ENCODE measurements around the gene PHACTR1. TPM values are rescaled to one million over a fixed set of nuclear protein-coding genes. Genes with fewer than 3 reads are reported as not detected.

Gene PHACTR1
- total RNA-seq, 1 experiment from 2014 or later: 0.05 TPM

GRCh38 chr6:13238017-13238416 is 521.5 kb downstream of the PHACTR1 start:
- Histone ChIP-seq H3K4me3 (ENCODE audit: low read depth in 2 of 2, low read length in 2 of 2) (no peak overlapping the region), H3K27ac (ENCODE audit: low read length) (no peak overlapping the region), H3K9me3 (ENCODE audit: control insufficient read depth, insufficient read depth, low read depth, low read length) (no peaks in the 10 kb centered on the region), H3K36me3 (ENCODE audit: control insufficient read depth, insufficient read depth, low read length) (no peaks in the 10 kb centered on the region), H3K4me1 (ENCODE audit: control insufficient read depth, insufficient read depth, low read length) (no peaks in the 10 kb centered on the region), H3K27me3 (ENCODE audit: control insufficient read depth, insufficient read depth, low read length) (0 out of 2 replicates have a peak, but pooled peaks cover 2% of the 10 kb centered on the region)
- no peak for ATAC-seq
- TF ChIP-seq CTCF (IDR thresholded peaks at IDR 0.05) (no peak), TCF7L2 (IDR thresholded peaks at IDR 0.05; ENCODE audit: low read depth, low read length) (no peak)
- TF ChIP-seq, protein P1, sequence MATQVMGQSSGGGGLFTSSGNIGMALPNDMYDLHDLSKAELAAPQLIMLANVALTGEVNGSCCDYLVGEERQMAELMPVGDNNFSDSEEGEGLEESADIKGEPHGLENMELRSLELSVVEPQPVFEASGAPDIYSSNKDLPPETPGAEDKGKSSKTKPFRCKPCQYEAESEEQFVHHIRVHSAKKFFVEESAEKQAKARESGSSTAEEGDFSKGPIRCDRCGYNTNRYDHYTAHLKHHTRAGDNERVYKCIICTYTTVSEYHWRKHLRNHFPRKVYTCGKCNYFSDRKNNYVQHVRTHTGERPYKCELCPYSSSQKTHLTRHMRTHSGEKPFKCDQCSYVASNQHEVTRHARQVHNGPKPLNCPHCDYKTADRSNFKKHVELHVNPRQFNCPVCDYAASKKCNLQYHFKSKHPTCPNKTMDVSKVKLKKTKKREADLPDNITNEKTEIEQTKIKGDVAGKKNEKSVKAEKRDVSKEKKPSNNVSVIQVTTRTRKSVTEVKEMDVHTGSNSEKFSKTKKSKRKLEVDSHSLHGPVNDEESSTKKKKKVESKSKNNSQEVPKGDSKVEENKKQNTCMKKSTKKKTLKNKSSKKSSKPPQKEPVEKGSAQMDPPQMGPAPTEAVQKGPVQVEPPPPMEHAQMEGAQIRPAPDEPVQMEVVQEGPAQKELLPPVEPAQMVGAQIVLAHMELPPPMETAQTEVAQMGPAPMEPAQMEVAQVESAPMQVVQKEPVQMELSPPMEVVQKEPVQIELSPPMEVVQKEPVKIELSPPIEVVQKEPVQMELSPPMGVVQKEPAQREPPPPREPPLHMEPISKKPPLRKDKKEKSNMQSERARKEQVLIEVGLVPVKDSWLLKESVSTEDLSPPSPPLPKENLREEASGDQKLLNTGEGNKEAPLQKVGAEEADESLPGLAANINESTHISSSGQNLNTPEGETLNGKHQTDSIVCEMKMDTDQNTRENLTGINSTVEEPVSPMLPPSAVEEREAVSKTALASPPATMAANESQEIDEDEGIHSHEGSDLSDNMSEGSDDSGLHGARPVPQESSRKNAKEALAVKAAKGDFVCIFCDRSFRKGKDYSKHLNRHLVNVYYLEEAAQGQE (IDR thresholded peaks at IDR 0.05; ENCODE audit: insufficient read depth in 1 of 2, low read depth in 2 of 2, low read length in 1 of 2): no peak
- in situ Hi-C loops (cut with HindIII; ENCODE audit: low pct_unique_long_range_greater_than_20kb, low sequenced_read_pairs) (no loop called here), intact Hi-C loops (cut with micrococcal nuclease; ENCODE audit: unreplicated experiment) (no loop called here)
- no peak for DNase-seq (ENCODE audit: low read depth, low spot score)
- ChIA-PET POLR2A (no interaction called here), CTCF (no interaction called here)
- no TSS peak for BruUV-seq (replicated peaks)

DNA sequence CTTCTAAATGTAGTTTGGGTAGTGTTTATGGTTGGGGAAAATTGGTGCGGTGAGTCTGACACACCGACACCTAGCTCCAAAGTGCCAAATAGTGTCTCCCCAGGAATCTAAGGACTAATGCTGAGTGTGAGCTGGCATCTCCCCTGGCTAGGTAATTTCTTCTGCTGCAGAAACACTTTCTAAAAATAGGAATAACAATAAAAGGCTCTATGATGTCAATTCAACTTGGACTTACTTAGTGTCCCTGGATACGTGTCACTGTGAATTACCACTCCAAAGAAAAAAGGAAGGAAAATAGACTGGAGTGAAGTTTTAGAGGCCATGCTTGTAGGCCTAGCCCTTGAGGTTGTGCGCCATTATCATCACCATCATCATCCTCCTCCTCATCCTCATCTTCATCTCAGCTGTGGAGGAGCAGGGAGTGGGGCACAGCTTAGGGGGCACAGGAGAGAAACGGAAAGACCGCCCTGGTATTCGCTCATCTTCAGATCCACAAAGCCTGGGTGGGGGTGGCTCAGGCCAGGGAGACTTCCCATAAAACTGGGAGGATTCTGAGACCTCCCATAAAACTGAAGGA is 522.2 kb downstream of the PHACTR1 start:
- Histone ChIP-seq H3K9me3 (ENCODE audit: control insufficient read depth, insufficient read depth, low read depth, low read length) (no peaks in the 10 kb centered on the region), H3K27me3 (ENCODE audit: control insufficient read depth, insufficient read depth, low read length) (0 out of 2 replicates have a peak, but pooled peaks cover 2% of the 10 kb centered on the region), H3K4me3 (ENCODE audit: low read depth in 2 of 2, low read length in 2 of 2) (no peak overlapping the region), H3K27ac (ENCODE audit: low read length) (no peak overlapping the region), H3K36me3 (ENCODE audit: control insufficient read depth, insufficient read depth, low read length) (no peaks in the 10 kb centered on the region), H3K4me1 (ENCODE audit: control insufficient read depth, insufficient read depth, low read length) (no peaks in the 10 kb centered on the region)
- DNase-seq (ENCODE audit: low read depth, low spot score) (no peak), ATAC-seq (no peak)
- TF ChIP-seq TCF7L2 (IDR thresholded peaks at IDR 0.05; ENCODE audit: low read depth, low read length) (no peak), SIN3A (IDR thresholded peaks at IDR 0.05; ENCODE audit: borderline replicate concordance, insufficient read depth, low read depth, low read length) (no peak), CTCF (IDR thresholded peaks at IDR 0.05) (no peak), POLR2AphosphoS5 (IDR thresholded peaks at IDR 0.05; ENCODE audit: low read depth, low read length) (no peak)
- TF ChIP-seq, protein P1 (IDR thresholded peaks at IDR 0.05; ENCODE audit: insufficient read depth in 1 of 2, low read depth in 2 of 2, low read length in 1 of 2): no peak
- intact Hi-C loops (cut with micrococcal nuclease; ENCODE audit: unreplicated experiment): no loop called here
- in situ Hi-C loops (cut with HindIII; ENCODE audit: low pct_unique_long_range_greater_than_20kb, low sequenced_read_pairs): no loop called here
- CTCF ChIA-PET: no interaction called here
- no TSS peak for BruUV-seq (replicated peaks)
- POLR2A ChIA-PET: no interaction called here
